Osteocyte (in vitro differentiated cells): ENCODE measurements around the gene CNTNAP2. TPM values are rescaled to one million over a fixed set of nuclear protein-coding genes. Genes with fewer than 3 reads are reported as not detected.

Experiments used
- DNase-seq: peaks from one replicate; pipeline ENCODE4 v3.0.0; 2021; ENCODE audit warnings: mixed read lengths; ENCODE audit not compliant: unreplicated experiment; ENCODE audit errors: extremely low spot score
- H3K27ac Mint-ChIP-seq: one replicate; pipeline ENCODE4 v1.8.0; 2021; ENCODE audit warnings: mild to moderate bottlenecking, mixed read lengths; ENCODE audit not compliant: unreplicated experiment
- H3K27me3 Mint-ChIP-seq: one replicate; pipeline ENCODE4 v1.8.0; 2021; ENCODE audit warnings: mixed read lengths; ENCODE audit not compliant: unreplicated experiment
- H3K36me3 Mint-ChIP-seq: one replicate; pipeline ENCODE4 v1.8.0; 2021; ENCODE audit warnings: mixed read lengths; ENCODE audit not compliant: unreplicated experiment
- H3K4me1 Mint-ChIP-seq: one replicate; pipeline ENCODE4 v1.8.0; 2021; ENCODE audit warnings: mixed read lengths; ENCODE audit not compliant: unreplicated experiment
- H3K4me3 Mint-ChIP-seq: one replicate; pipeline ENCODE4 v1.8.0; 2021; ENCODE audit warnings: mild to moderate bottlenecking, moderate library complexity, mixed read lengths; ENCODE audit not compliant: unreplicated experiment
- H3K9me3 Mint-ChIP-seq: one replicate; pipeline ENCODE4 v1.8.0; 2021; ENCODE audit warnings: mixed read lengths; ENCODE audit not compliant: unreplicated experiment
- CTCF ChIP-seq: fragments of 200-600 bp; sonication (generic); IDR thresholded peaks from 2 replicates; pipeline ENCODE4 v1.5.0; 2021; ENCODE audit warnings: antibody characterized with exemption, mild to moderate bottlenecking, moderate library complexity
- total RNA-seq: library from RNA; stranded (reverse); gene quantifications from 2 replicates; pipeline ENCODE4 v1.2.1, GENCODE V29; 2021

The CNTNAP2 gene
- total RNA-seq, 1 donor from 2014 or later = 1.4 TPM

- DNase-seq = no peak
- peaks cover 4% of the 10 kb centered on the region for H3K9me3 Mint-ChIP-seq
Measured at GRCh38 chr7:146943483-146943882, 826.9 kb downstream of the CNTNAP2 start.

GRCh38 chr7:146948703-146949102 lies 832.1 kb downstream of the CNTNAP2 start:
- H3K4me1 Mint-ChIP-seq = no peaks in the 10 kb centered on the region

More at GRCh38 chr7:146943483-146943882, 826.9 kb downstream of the CNTNAP2 start:
- no peaks in the 10 kb centered on the region for H3K4me1 Mint-ChIP-seq
- no peaks in the 10 kb centered on the region for H3K27me3 Mint-ChIP-seq
- no peaks in the 10 kb centered on the region for H3K36me3 Mint-ChIP-seq
- no peak overlapping the region for H3K4me3 Mint-ChIP-seq
- no peak for TF ChIP-seq CTCF
- no peak overlapping the region for H3K27ac Mint-ChIP-seq

GRCh38 chr7:146956321-146956720 lies 839.7 kb downstream of the CNTNAP2 start:
- H3K4me3 Mint-ChIP-seq = no peak overlapping the region
- peaks cover 9% of the 10 kb centered on the region for H3K9me3 Mint-ChIP-seq
- DNase-seq = no peak
- no peaks in the 10 kb centered on the region for H3K27me3 Mint-ChIP-seq
- H3K36me3 Mint-ChIP-seq = no peaks in the 10 kb centered on the region
- no peak for TF ChIP-seq CTCF
- peaks cover 16% of the 10 kb centered on the region for H3K4me1 Mint-ChIP-seq
- H3K27ac Mint-ChIP-seq = no peak overlapping the region

More at GRCh38 chr7:146948703-146949102, 832.1 kb downstream of the CNTNAP2 start:
- TF ChIP-seq CTCF = no peak
- Mint-ChIP-seq H3K36me3 (no peaks in the 10 kb centered on the region), H3K27me3 (no peaks in the 10 kb centered on the region), H3K9me3 (peaks cover 12% of the 10 kb centered on the region), H3K27ac (no peak overlapping the region), H3K4me3 (no peak overlapping the region)
- no peak for DNase-seq

- peaks cover 21% of the 10 kb centered on the region for H3K4me1 Mint-ChIP-seq
- H3K9me3 Mint-ChIP-seq = peaks cover 4% of the 10 kb centered on the region
- DNase-seq = no peak
- no peaks in the 10 kb centered on the region for H3K36me3 Mint-ChIP-seq
- H3K27me3 Mint-ChIP-seq = no peaks in the 10 kb centered on the region
- no peak for TF ChIP-seq CTCF
- no peak overlapping the region for H3K27ac Mint-ChIP-seq
- no peak overlapping the region for H3K4me3 Mint-ChIP-seq
Measured at GRCh38 chr7:146956853-146957252, 840.3 kb downstream of the CNTNAP2 start.

DNA sequence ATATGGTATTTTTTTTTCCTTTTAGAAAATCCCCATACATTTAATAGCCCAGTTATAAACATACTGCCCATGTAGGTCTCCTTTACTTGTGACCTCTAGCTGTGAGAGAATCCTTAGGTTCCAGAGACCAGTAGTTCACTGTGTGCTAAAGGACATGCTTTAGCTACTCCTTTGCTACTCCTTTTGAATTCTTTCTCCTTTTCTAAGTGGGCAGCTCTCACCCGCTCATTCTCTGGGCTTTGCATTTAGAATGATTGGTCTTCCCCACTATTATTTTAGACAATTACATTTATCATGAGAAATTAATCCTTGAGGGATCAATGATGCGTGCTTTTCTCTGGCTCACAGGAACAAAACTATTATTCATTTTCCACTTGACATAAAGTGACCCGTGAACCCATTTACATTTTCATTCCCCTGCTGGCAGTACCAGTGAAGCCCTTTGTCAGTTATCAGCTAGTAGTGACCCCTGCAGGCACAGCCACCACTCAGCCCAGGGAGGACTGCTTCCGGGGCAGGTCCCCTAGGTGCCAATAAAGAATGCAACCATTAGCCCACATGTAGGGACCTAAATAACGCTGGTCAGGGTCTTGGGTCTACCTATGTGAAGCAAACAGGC lies 844.3 kb downstream of the CNTNAP2 start:
- no peak overlapping the region for H3K4me3 Mint-ChIP-seq
- H3K27me3 Mint-ChIP-seq = no peaks in the 10 kb centered on the region
- H3K9me3 Mint-ChIP-seq = no peaks in the 10 kb centered on the region
- H3K36me3 Mint-ChIP-seq = no peaks in the 10 kb centered on the region
- H3K27ac Mint-ChIP-seq = no peak overlapping the region
- no peak for DNase-seq
- peaks cover 25% of the 10 kb centered on the region for H3K4me1 Mint-ChIP-seq
- TF ChIP-seq CTCF = no peak
